Trophoblast cell (in vitro differentiated cells and primary cell): ENCODE measurements around the gene POMP.
A peak's percentile ranks its signal among the peaks of the same experiment; 100 is the strongest.
"Not testable (repeated sequence)": the region's sequence is repeated elsewhere in the genome, so short reads cannot be mapped to it uniquely, and the experiment has no call there.

ENCODE experiments used
- DNase-seq, 2 donors: peaks; one replicate each; pipeline ENCODE4 v3.0.0-alpha.2; 2016
- H2AFZ ChIP-seq: 2 replicates; pipeline ENCODE4 v1.6.1; 2013; ENCODE audit warnings: low read length, moderate library complexity, mild to moderate bottlenecking; ENCODE audit not compliant: insufficient read depth, poor library complexity
- H2AK5ac ChIP-seq: 2 replicates; pipeline ENCODE4 v1.6.1; 2013; ENCODE audit warnings: mild to moderate bottlenecking, low read length
- H2BK120ac ChIP-seq: 2 replicates; pipeline ENCODE4 v1.6.1; 2013; ENCODE audit warnings: low read length, mild to moderate bottlenecking, moderate library complexity; ENCODE audit not compliant: insufficient read depth, poor library complexity
- H2BK12ac ChIP-seq: 2 replicates; pipeline ENCODE4 v1.6.1; 2013; ENCODE audit warnings: mild to moderate bottlenecking, low read length, moderate library complexity
- H2BK5ac ChIP-seq: 2 replicates; pipeline ENCODE4 v1.6.1; 2013; ENCODE audit warnings: low read length, low read depth, moderate library complexity, mild to moderate bottlenecking; ENCODE audit not compliant: poor library complexity
- H3K14ac ChIP-seq: 2 replicates; pipeline ENCODE4 v1.6.1; 2013; ENCODE audit warnings: mild to moderate bottlenecking, low read length
- H3K18ac ChIP-seq: 2 replicates; pipeline ENCODE4 v1.6.1; 2013; ENCODE audit warnings: mild to moderate bottlenecking, low read length
- H3K23ac ChIP-seq: 2 replicates; pipeline ENCODE4 v1.6.1; 2013; ENCODE audit warnings: low read length
- H3K27ac ChIP-seq: 2 replicates; pipeline ENCODE4 v1.5.1; 2013; ENCODE audit warnings: low read depth, mild to moderate bottlenecking, inconsistent platforms, low read length, moderate library complexity
- H3K27me3 ChIP-seq: 2 replicates; pipeline ENCODE4 v1.6.1; 2013; ENCODE audit warnings: inconsistent platforms, mild to moderate bottlenecking, low read length, moderate library complexity; ENCODE audit not compliant: insufficient read depth
- H3K36me3 ChIP-seq, 2 experiments: 1 replicate in 1 of 2; 2 replicates in 1 of 2; pipeline ENCODE4 v1.6.1; 2013; ENCODE audit warnings: low read length in 2 of 2, mild to moderate bottlenecking in 2 of 2, moderate library complexity in 1 of 2; ENCODE audit not compliant: insufficient read depth in 2 of 2, control insufficient read depth in 1 of 2
- H3K4ac ChIP-seq: 2 replicates; pipeline ENCODE4 v1.6.1; 2013; ENCODE audit warnings: low read depth, mild to moderate bottlenecking, low read length, moderate library complexity
- H3K4me1 ChIP-seq, 2 experiments: 1 replicate in 1 of 2; 2 replicates in 1 of 2; pipeline ENCODE4 v1.6.1; 2013; ENCODE audit warnings: low read length in 2 of 2, mild to moderate bottlenecking in 2 of 2, moderate library complexity in 1 of 2; ENCODE audit not compliant: insufficient read depth in 2 of 2, control insufficient read depth in 1 of 2
- H3K4me2 ChIP-seq: 2 replicates; pipeline ENCODE4 v1.6.1; 2013; ENCODE audit warnings: inconsistent platforms, mild to moderate bottlenecking, low read length, moderate library complexity
- H3K4me3 ChIP-seq: 2 replicates; pipeline ENCODE4 v1.5.1; 2013; ENCODE audit warnings: mild to moderate bottlenecking, low read depth, low read length, inconsistent platforms
- H3K79me1 ChIP-seq: one replicate; pipeline ENCODE4 v1.6.1; 2013; ENCODE audit warnings: low read length
- H3K79me2 ChIP-seq: 2 replicates; pipeline ENCODE4 v1.6.1; 2013; ENCODE audit warnings: low read length, mild to moderate bottlenecking; ENCODE audit not compliant: control insufficient read depth, insufficient read depth, poor library complexity
- H3K9ac ChIP-seq: 2 replicates; pipeline ENCODE4 v1.6.1; 2013; ENCODE audit warnings: mild to moderate bottlenecking, low read length
- H3K9me3 ChIP-seq: 2 replicates; pipeline ENCODE4 v1.6.1; 2013; ENCODE audit warnings: low read depth, mild to moderate bottlenecking, control low read depth, inconsistent platforms, low read length; ENCODE audit not compliant: insufficient read depth
- H4K12ac ChIP-seq: 2 replicates; pipeline ENCODE4 v1.6.1; 2013; ENCODE audit warnings: low read depth, mild to moderate bottlenecking, low read length, moderate library complexity
- H4K8ac ChIP-seq: 2 replicates; pipeline ENCODE4 v1.6.1; 2013; ENCODE audit warnings: low read depth, mild to moderate bottlenecking, low read length, moderate library complexity
- H4K91ac ChIP-seq: one replicate; pipeline ENCODE4 v1.6.1; 2013; ENCODE audit warnings: low read depth, mild to moderate bottlenecking, low read length, moderate library complexity
- WGBS: extraction: QIAGEN DNeasy Blood & Tissue Kit; methylation state at CpG from one replicate; pipeline ENCODE4 v1.1.7; 2013; ENCODE audit warnings: missing lambda C conversion rate; ENCODE audit not compliant: insufficient read length, insufficient coverage; ENCODE audit errors: extremely low coverage; 5-methylcytosine and 5-hydroxymethylcytosine counted together

Gene POMP

DNA sequence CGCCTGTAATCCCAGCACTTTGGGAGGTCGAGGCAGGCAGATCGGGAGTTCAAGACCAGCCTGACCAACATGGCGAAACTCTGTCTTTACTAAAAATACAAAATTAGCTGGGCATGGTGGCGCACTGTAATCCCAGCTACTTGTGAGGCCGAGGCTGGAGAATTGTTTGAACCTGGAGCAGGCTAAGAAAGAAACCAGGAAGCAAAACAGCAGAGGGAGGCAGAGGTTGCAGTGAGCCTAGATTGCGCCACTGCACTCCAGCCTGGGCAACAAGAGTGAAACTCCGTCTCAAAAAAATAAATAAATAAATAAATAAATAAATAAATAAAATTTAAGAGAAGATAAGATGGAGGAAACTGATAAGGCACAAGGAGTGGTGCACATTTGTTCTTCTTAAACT lies 24.2 kb downstream of the POMP start:
- not testable (repeated sequence) for H4K8ac ChIP-seq, H3K14ac ChIP-seq, H3K27ac ChIP-seq, H3K9ac ChIP-seq, H3K18ac ChIP-seq, H3K4me1 ChIP-seq, H2AK5ac ChIP-seq, H3K36me3 ChIP-seq, H2BK12ac ChIP-seq, H2AFZ ChIP-seq, H3K9me3 ChIP-seq, H3K79me1 ChIP-seq, H3K23ac ChIP-seq, H3K4ac ChIP-seq, H4K91ac ChIP-seq, H2BK5ac ChIP-seq, H3K4me2 ChIP-seq, H3K4me3 ChIP-seq, H3K79me2 ChIP-seq, H3K27me3 ChIP-seq, H2BK120ac ChIP-seq, H4K12ac ChIP-seq
- no CpG with 5 or more reads among the region's 8 CpGs for WGBS
- peak in 1 of 2 donors; percentile 22 for DNase-seq

DNA sequence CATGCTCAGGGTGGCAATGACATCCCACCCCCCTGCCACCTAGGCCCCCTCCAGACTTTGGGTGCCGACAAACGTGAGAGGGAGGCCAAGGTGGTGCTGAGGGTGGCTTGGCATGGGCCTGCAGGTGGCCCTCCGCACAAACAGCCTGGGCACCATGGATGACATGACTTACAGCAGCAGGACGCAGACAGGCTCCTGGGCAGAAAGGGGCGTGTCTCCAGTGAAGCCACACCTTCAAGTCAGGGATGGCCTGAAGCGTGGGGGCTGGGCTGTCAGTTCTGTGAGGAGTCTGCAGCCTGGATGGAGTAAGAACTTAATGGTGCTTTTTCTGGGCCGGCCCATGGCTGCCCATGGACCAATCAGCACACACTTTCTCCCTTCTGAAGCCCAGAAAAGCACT lies 25.3 kb downstream of the POMP start:
- Histone ChIP-seq H3K4me2 (no peak overlapping the region), H3K27me3 (no peaks in the 10 kb centered on the region), H4K8ac (no peak overlapping the region), H3K4me3 (peak overlapping the region; percentile 37), H3K9ac (no peak overlapping the region), H3K27ac (no peak overlapping the region), H2AFZ (no peak overlapping the region), H2AK5ac (no peak overlapping the region), H3K9me3 (peaks cover 2% of the 10 kb centered on the region), H3K23ac (no peak overlapping the region), H3K36me3 (peaks cover 1 to 2% of the 10 kb centered on the region in 2 experiments), H4K12ac (no peak overlapping the region), H3K4ac (no peak overlapping the region), H3K4me1 (no peaks in the 10 kb centered on the region), H4K91ac (no peak overlapping the region), H3K14ac (no peak overlapping the region), H2BK5ac (no peak overlapping the region), H3K79me2 (no peaks in the 10 kb centered on the region), H3K79me1 (no peaks in the 10 kb centered on the region), H2BK12ac (no peak overlapping the region), H2BK120ac (no peak overlapping the region), H3K18ac (no peak overlapping the region)
- no CpG with 5 or more reads among the region's 7 CpGs for WGBS
- DNase-seq = peak; percentile 10 to 21

DNA sequence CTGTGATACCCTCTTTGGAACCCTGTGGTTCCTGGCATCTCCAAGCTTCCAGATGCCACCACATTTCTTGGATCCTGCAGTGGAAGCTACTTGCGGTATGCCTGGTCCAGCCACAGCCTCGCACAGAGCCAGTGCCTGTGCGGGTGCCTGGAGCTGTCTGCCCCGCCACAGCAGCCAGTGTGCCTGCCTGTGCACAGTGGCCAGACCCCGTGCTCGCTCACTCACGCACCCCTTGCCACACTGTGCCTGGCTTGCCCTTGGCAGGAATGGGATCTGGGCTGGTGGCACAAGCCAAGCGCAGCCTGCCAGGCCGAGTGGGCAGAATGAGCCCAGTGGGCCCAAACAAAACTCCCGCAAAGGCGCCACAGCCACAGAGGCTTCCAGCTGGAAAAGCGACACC lies 26.2 kb downstream of the POMP start:
- no peak overlapping the region for H3K9ac ChIP-seq
- no peak overlapping the region for H2AFZ ChIP-seq
- no peak overlapping the region for H3K4me3 ChIP-seq
- DNase-seq = no peak
- no peak overlapping the region for H4K8ac ChIP-seq
- no peak overlapping the region for H3K4me2 ChIP-seq
- no peaks in the 10 kb centered on the region for H3K36me3 ChIP-seq
- peaks cover 2% of the 10 kb centered on the region for H3K9me3 ChIP-seq
- no peak overlapping the region for H2BK120ac ChIP-seq
- no peak overlapping the region for H2BK5ac ChIP-seq
- H3K79me1 ChIP-seq = no peaks in the 10 kb centered on the region
- no peak overlapping the region for H4K12ac ChIP-seq
- no peak overlapping the region for H4K91ac ChIP-seq
- H3K4me1 ChIP-seq = no peaks in the 10 kb centered on the region
- no peak overlapping the region for H3K4ac ChIP-seq
- no peak overlapping the region for H3K23ac ChIP-seq
- no peak overlapping the region for H3K27ac ChIP-seq
- H3K27me3 ChIP-seq = no peaks in the 10 kb centered on the region
- no peak overlapping the region for H2BK12ac ChIP-seq
- no peak overlapping the region for H2AK5ac ChIP-seq
- WGBS = no CpG with 5 or more reads among the region's 12 CpGs
- H3K14ac ChIP-seq = no peak overlapping the region
- no peaks in the 10 kb centered on the region for H3K79me2 ChIP-seq
- H3K18ac ChIP-seq = no peak overlapping the region

DNA sequence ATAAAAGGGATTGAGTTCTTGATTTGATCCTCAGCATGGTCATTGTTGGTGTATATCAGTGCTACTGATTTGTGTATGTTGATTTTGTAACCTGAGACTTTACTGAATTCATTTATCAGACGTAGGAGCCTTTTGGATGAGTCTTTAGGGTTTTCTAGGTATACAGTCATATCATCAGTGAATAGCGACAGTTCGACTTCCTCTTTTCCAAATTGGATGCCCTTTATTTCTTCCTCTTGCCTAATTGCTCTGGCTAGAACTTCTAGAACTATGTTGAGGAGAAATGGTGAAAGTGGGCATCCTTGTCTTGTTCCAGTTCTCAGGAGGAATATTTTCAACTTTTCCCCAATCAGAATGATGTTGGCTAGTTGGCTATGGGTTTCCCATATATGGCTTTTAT lies 27.0 kb downstream of the POMP start:
- H3K14ac ChIP-seq = no peak overlapping the region
- no peak overlapping the region for H3K27ac ChIP-seq
- no peaks in the 10 kb centered on the region for H3K36me3 ChIP-seq
- H3K18ac ChIP-seq = no peak overlapping the region
- H2BK5ac ChIP-seq = no peak overlapping the region
- no peak overlapping the region for H2BK120ac ChIP-seq
- H3K27me3 ChIP-seq = no peaks in the 10 kb centered on the region
- H3K23ac ChIP-seq = no peak overlapping the region
- no peak overlapping the region for H2AFZ ChIP-seq
- H3K79me1 ChIP-seq = no peaks in the 10 kb centered on the region
- H3K4me1 ChIP-seq = no peaks in the 10 kb centered on the region
- H4K8ac ChIP-seq = no peak overlapping the region
- H2BK12ac ChIP-seq = no peak overlapping the region
- H3K9ac ChIP-seq = no peak overlapping the region
- no peaks in the 10 kb centered on the region for H3K79me2 ChIP-seq
- H3K4ac ChIP-seq = no peak overlapping the region
- no CpG with 5 or more reads among the region's 3 CpGs for WGBS
- no peak overlapping the region for H3K4me3 ChIP-seq
- H3K4me2 ChIP-seq = no peak overlapping the region
- H3K9me3 ChIP-seq = peaks cover 2% of the 10 kb centered on the region
- H4K12ac ChIP-seq = no peak overlapping the region
- no peak for DNase-seq
- no peak overlapping the region for H4K91ac ChIP-seq
- no peak overlapping the region for H2AK5ac ChIP-seq
